Breast epithelium (tissue), 4 donors: ENCODE measurements around the gene TF. TPM values are rescaled to one million over a fixed set of nuclear protein-coding genes. Genes with fewer than 3 reads are reported as not detected.

Source experiments
- DNase-seq, 2 donors: peaks; one replicate each; pipeline ENCODE4 v3.0.0-alpha.2; 2019; ENCODE audit warnings: low spot score in 2 of 2
- H3K27ac ChIP-seq, 2 donors: fragments of 200-600 bp; sonication (generic) in 1 of 2; one replicate each; pipeline ENCODE4 v1.5.1; 2016 to 2019; ENCODE audit warnings: mild to moderate bottlenecking in 1 of 2
- H3K27me3 ChIP-seq, 2 donors: fragments of 200-600 bp; sonication (generic) in 1 of 2; one replicate each; pipeline versions ENCODE4 v1.5.1 to v1.6.0; 2017 to 2019; ENCODE audit warnings: control low read depth in 1 of 2, mild to moderate bottlenecking in 1 of 2
- H3K36me3 ChIP-seq: fragments of 200-600 bp; one replicate; pipeline ENCODE4 v1.5.1; 2019
- H3K4me1 ChIP-seq, 2 donors: fragments of 200-600 bp; sonication (generic); one replicate each; pipeline ENCODE4 v1.5.1; 2016 to 2019; ENCODE audit warnings: control low read depth in 1 of 2
- H3K4me3 ChIP-seq, 3 donors: fragments of 200-600 bp; sonication (generic); 1 replicate in 2 of 3; 2 replicates in 1 of 3; pipeline ENCODE4 v1.5.1; 2016 to 2019; ENCODE audit warnings: mild to moderate bottlenecking in 3 of 3, moderate library complexity in 2 of 3
- H3K9me3 ChIP-seq, 2 donors: fragments of 200-600 bp; sonication (generic) in 1 of 2; one replicate each; pipeline ENCODE4 v1.5.1; 2016 to 2019; ENCODE audit warnings: control low read depth in 1 of 2
- POLR2A ChIP-seq: fragments of 450-650 bp; IDR thresholded peaks from one replicate; pipeline ENCODE4 v1.6.1; 2016; ENCODE audit warnings: antibody characterized with exemption, mild to moderate bottlenecking, moderate library complexity
- POLR2AphosphoS5 ChIP-seq, 3 donors: sonication (generic); formaldehyde crosslinking; IDR thresholded peaks; one replicate each; pipeline ENCODE4 v1.6.1; 2017; ENCODE audit warnings: antibody characterized with exemption in 3 of 3
- intact Hi-C: fragments of 100-400 bp; cut with DNase I; formaldehyde crosslinking; loops from one replicate; pipeline ENCODE4 v1.15.1; 2023; ENCODE audit warnings: low total_unique reads
- total RNA-seq, 3 donors: library from RNA; depleted of rRNA; stranded (reverse); fragments of >200 nt; gene quantifications; one replicate each; pipeline ENCODE4 v1.1.0, GENCODE V29; 2016
- TF ChIP-seq, protein P1 (sequence below), 3 donors: fragments of 450-650 bp; IDR thresholded peaks; one replicate each; pipeline ENCODE4 v1.5.1; 2016 to 2017; ENCODE audit warnings: antibody characterized with exemption in 3 of 3, mild to moderate bottlenecking in 3 of 3, moderate library complexity in 3 of 3

TF gene
- total RNA-seq, 3 donors from 2014 or later = 6.3 to 22.9 (median 8.5) TPM

DNA sequence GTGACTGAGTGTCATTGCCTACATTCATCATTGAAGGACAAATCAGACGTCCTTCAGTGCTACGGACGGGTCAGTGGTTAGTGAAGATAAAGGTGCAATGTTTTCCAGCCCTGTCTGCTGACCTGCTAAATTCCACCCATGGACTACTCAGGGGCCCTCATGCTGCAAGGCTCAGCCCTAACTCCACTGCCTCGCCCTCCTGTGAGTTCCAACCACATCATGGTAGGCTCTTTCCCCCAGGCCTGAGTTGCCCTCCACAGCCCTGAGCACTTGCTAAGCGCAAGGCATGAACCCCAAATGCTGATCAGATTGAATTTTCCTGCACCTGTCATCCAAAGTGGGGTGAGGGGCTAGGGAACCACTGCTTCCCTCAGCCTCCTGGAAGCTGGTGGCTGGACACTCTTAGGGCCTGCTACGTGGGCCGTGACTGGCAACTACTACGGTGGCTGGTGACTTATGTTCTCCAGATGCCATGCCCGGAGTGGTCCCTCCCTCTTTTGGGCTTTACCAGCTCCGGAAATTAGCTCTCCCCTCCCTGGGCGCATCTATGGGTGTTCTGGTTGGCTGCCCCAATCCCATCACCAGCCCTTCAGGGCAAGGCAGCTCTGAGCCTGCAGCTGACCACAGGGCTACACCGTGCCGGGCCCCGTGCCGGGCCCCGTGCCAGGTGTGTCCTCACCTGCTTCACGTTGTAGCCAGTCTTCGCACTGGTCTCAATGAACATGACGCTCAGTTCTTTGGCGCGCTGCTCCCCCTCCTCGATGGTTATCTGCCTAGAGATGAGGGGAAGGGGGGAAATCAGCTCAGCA, 91.5 kb downstream of the TF start:
- no peaks in the 10 kb centered on the region for H3K9me3 ChIP-seq
- H3K4me3 ChIP-seq = no peak overlapping the region
- H3K27ac ChIP-seq = no peak overlapping the region
- H3K27me3 ChIP-seq = no peaks in the 10 kb centered on the region
- no peaks in the 10 kb centered on the region for H3K36me3 ChIP-seq
- TF ChIP-seq POLR2AphosphoS5 (IDR thresholded peaks at IDR 0.05) (no peak), POLR2A (no peak)
- TF ChIP-seq, protein P1, sequence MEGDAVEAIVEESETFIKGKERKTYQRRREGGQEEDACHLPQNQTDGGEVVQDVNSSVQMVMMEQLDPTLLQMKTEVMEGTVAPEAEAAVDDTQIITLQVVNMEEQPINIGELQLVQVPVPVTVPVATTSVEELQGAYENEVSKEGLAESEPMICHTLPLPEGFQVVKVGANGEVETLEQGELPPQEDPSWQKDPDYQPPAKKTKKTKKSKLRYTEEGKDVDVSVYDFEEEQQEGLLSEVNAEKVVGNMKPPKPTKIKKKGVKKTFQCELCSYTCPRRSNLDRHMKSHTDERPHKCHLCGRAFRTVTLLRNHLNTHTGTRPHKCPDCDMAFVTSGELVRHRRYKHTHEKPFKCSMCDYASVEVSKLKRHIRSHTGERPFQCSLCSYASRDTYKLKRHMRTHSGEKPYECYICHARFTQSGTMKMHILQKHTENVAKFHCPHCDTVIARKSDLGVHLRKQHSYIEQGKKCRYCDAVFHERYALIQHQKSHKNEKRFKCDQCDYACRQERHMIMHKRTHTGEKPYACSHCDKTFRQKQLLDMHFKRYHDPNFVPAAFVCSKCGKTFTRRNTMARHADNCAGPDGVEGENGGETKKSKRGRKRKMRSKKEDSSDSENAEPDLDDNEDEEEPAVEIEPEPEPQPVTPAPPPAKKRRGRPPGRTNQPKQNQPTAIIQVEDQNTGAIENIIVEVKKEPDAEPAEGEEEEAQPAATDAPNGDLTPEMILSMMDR (IDR thresholded peaks at IDR 0.05) = no peak
- intact Hi-C loops = no loop called here
- no peaks in the 10 kb centered on the region for H3K4me1 ChIP-seq
- no peak for DNase-seq

DNA sequence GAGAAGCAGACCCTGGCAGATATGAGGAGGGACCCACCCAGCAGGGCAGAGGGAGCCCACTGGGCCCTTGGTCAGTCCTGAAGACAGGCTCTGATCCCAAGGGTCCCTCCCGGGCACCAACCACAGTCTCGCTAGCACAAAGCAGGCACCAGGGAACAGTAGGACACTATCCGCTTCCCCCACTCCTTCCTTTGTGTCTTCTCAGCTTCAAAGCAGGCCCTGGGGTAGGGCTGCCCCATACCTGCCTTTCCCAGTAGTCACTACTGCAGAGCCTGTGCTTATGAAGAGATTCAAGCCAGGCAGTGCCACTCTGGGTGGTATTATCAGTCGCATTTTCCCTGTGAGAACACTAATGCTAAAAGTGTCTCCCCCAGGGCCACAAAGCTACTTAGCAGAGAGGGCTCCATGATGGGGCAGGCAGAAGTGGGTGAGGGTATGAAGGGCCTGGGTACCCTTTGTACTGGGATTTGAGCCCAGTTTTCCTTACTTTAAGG, 92.2 kb downstream of the TF start:
- Histone ChIP-seq H3K36me3 (no peaks in the 10 kb centered on the region), H3K9me3 (no peaks in the 10 kb centered on the region), H3K4me3 (no peak overlapping the region), H3K27me3 (no peaks in the 10 kb centered on the region), H3K27ac (no peak overlapping the region), H3K4me1 (no peaks in the 10 kb centered on the region)
- DNase-seq = no peak
- TF ChIP-seq, protein P1 (IDR thresholded peaks at IDR 0.05) = no peak
- TF ChIP-seq POLR2AphosphoS5 (IDR thresholded peaks at IDR 0.05) (no peak), POLR2A (no peak)
- intact Hi-C loops = no loop called here

DNA sequence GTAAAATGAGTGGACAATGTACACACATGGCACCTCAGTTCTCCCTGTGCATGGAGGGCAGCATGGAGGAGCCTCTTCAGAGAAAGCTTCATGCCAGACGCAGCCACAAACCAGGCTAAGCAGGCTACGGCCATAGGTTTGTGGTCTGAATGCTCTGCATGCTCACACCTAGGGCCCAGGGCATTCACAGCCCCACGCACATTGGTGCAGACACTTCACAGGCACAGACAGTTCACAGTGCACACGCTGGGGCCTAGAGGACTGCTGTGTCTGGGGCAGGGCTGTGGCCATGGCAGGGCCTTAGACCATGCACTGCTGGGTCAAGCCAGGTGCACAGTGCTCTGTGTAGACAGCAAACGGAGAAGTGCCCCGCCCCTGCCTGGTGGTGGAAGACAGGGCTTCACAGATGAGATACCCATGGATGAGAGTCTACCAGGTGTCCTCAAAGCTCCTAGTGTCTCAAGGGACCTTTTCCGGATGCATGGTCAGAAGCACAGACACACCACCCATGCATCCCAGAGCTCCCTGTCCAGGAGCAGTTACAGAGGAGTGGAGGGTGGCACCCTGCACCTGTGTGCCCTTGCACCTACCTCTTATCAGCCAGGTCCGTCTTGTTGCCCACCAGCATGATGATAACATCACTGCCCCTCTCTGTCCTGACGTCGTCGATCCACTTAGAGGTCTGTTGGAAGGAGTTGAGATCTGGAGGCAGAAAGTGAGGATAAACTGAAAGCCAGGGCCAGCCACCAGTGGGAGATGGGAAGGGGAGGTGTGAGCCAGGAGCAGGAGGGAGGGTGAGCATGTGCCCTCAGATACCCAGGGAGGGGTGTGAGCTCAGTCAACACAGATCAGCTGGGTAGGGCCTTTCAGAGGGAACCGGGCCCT, 93.0 kb downstream of the TF start:
- Histone ChIP-seq H3K4me1 (no peaks in the 10 kb centered on the region), H3K27me3 (no peaks in the 10 kb centered on the region), H3K27ac (no peak overlapping the region), H3K4me3 (no peak overlapping the region), H3K9me3 (no peaks in the 10 kb centered on the region), H3K36me3 (no peaks in the 10 kb centered on the region)
- TF ChIP-seq, protein P1 (IDR thresholded peaks at IDR 0.05) = no peak
- TF ChIP-seq POLR2AphosphoS5 (IDR thresholded peaks at IDR 0.05) = no peak
- no peak for TF ChIP-seq POLR2A
- DNase-seq = no peak
- intact Hi-C loops = no loop called here

DNA sequence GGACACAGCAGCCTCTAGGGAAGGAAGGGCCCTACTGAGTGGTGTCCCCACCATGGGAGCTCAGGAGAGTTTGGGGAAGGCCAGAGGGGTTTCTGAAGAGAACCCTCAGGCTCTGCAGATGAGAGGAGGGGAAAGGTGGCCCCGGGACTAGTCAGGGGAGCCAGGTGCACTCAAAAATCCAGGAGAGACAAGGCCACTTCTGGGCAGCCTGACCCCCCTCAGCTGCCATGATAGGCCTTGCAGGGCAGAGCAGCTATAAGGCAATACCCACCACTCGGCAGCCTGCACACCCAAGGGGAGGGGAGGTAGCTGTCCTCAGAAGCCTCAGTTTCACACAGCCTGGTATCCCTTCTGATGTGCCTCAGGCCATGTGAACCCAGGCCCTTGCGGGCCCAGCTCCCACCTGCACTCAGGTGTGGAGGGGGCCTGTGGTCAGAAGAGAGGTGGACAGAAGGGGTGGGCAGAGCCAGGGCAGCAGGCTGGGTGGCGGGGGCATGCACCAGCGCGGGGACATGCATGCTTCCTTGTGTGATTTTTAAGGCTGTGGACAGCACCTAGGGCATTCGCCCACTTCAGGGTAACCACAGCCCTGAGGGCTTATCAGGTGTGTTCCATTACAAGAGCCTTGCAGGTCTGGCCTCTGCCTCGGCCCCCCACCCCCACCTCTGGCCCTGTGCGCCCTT, 94.0 kb downstream of the TF start:
- Histone ChIP-seq H3K36me3 (no peaks in the 10 kb centered on the region), H3K4me1 (no peaks in the 10 kb centered on the region), H3K27me3 (no peaks in the 10 kb centered on the region), H3K9me3 (no peaks in the 10 kb centered on the region), H3K27ac (no peak overlapping the region), H3K4me3 (no peak overlapping the region)
- no peak for DNase-seq
- intact Hi-C loops = no loop called here
- TF ChIP-seq, protein P1 (IDR thresholded peaks at IDR 0.05) = no peak
- no peak for TF ChIP-seq POLR2A
- no peak for TF ChIP-seq POLR2AphosphoS5 (IDR thresholded peaks at IDR 0.05)
